ENCODE measurements around the gene PI4KA. TPM values are rescaled to one million over a fixed set of nuclear protein-coding genes. Genes with fewer than 3 reads are reported as not detected.

Gene PI4KA
- total RNA-seq, 1 experiment from 2014 or later = 12.6 TPM

- no peak for DNase-seq (ENCODE audit: low spot score)
Measured at GRCh38 chr22:20793748-20794649, 64.6 kb downstream of the PI4KA start.

- DNase-seq (ENCODE audit: low spot score) = no peak
Measured at GRCh38 chr22:20792966-20793728, 65.5 kb downstream of the PI4KA start.

GRCh38 chr22:20792221-20792965, 66.2 kb downstream of the PI4KA start:
- DNase-seq (ENCODE audit: low spot score) = no peak

GRCh38 chr22:20788627-20789344, 69.8 kb downstream of the PI4KA start:
- DNase-seq (ENCODE audit: low spot score) = no peak

- no peak for DNase-seq (ENCODE audit: low spot score)
Measured at GRCh38 chr22:20787746-20788626, 70.6 kb downstream of the PI4KA start.

- DNase-seq (ENCODE audit: low spot score) = no peak
Measured at GRCh38 chr22:20787223-20787622, 71.4 kb downstream of the PI4KA start.

GRCh38 chr22:20786536-20786979, 72.1 kb downstream of the PI4KA start:
- DNase-seq (ENCODE audit: low spot score) = no peak

GRCh38 chr22:20786048-20786447, 72.6 kb downstream of the PI4KA start:
- no peak for DNase-seq (ENCODE audit: low spot score)

GRCh38 chr22:20785415-20785814, 73.2 kb downstream of the PI4KA start:
- DNase-seq (ENCODE audit: low spot score) = no peak

GRCh38 chr22:20783844-20784723, 74.5 kb downstream of the PI4KA start:
- peak; percentile 23 for DNase-seq (ENCODE audit: low spot score)

- DNase-seq (ENCODE audit: low spot score) = no peak
Measured at GRCh38 chr22:20783300-20783673, 75.3 kb downstream of the PI4KA start.

- no peak for DNase-seq (ENCODE audit: low spot score)
Measured at GRCh38 chr22:20782596-20783299, 75.9 kb downstream of the PI4KA start.

GRCh38 chr22:20782083-20782482, 76.5 kb downstream of the PI4KA start:
- no peak for DNase-seq (ENCODE audit: low spot score)

- DNase-seq (ENCODE audit: low spot score) = no peak
Measured at GRCh38 chr22:20781272-20781990, 77.2 kb downstream of the PI4KA start.

- no peak for DNase-seq (ENCODE audit: low spot score)
Measured at GRCh38 chr22:20779818-20780158, 78.8 kb downstream of the PI4KA start.

- DNase-seq (ENCODE audit: low spot score) = no peak
Measured at GRCh38 chr22:20779014-20779817, 79.4 kb downstream of the PI4KA start.

GRCh38 chr22:20777420-20778177, 81.0 kb downstream of the PI4KA start:
- DNase-seq (ENCODE audit: low spot score) = peak; percentile 56
